RWPE2 (cell line): ENCODE results near the gene MCRIP2.

Source experiments
- ATAC-seq: fragments of 200-7000 bp; cut with Tn5 transposase; 3 replicates; pipeline ENCODE4 v1.9.1; 2021; ENCODE audit warnings: low read depth
- DNase-seq: peaks from one replicate; pipeline ENCODE4 v3.0.0-alpha.2; 2020; ENCODE audit warnings: low spot score
- H3K27ac ChIP-seq: fragments of 450-650 bp; 2 replicates; pipeline ENCODE4 v1.5.1; 2017; ENCODE audit warnings: mild to moderate bottlenecking; ENCODE audit not compliant: poor library complexity, severe bottlenecking
- H3K27me3 ChIP-seq: fragments of 250-450 bp; sonication (Bioruptor Pico); 2 replicates; pipeline ENCODE4 v1.5.1; 2021; ENCODE audit warnings: mild to moderate bottlenecking, moderate library complexity; ENCODE audit not compliant: insufficient read depth, poor library complexity, severe bottlenecking
- H3K36me3 ChIP-seq: fragments of 250-450 bp; sonication (Bioruptor Pico); 2 replicates; pipeline ENCODE4 v1.5.1; 2020; ENCODE audit warnings: low read depth, mild to moderate bottlenecking, moderate library complexity
- H3K4me1 ChIP-seq: fragments of 250-450 bp; sonication (Bioruptor Pico); 2 replicates; pipeline ENCODE4 v1.5.1; 2021; ENCODE audit warnings: mild to moderate bottlenecking, moderate library complexity; ENCODE audit not compliant: insufficient read depth, poor library complexity, severe bottlenecking
- H3K4me3 ChIP-seq: fragments of 250-450 bp; sonication (Bioruptor Pico); 2 replicates; pipeline ENCODE4 v1.5.1; 2021; ENCODE audit warnings: mild to moderate bottlenecking, moderate library complexity; ENCODE audit not compliant: severe bottlenecking
- H3K9me3 ChIP-seq: fragments of 250-450 bp; sonication (Bioruptor Pico); 2 replicates; pipeline ENCODE4 v1.5.1; 2021; ENCODE audit warnings: mild to moderate bottlenecking, moderate library complexity; ENCODE audit not compliant: severe bottlenecking
- TF ChIP-seq, protein P1 (sequence below): fragments of 450-650 bp; IDR thresholded peaks from one replicate; pipeline ENCODE4 v1.5.1; 2017; ENCODE audit warnings: mild to moderate bottlenecking, moderate library complexity; ENCODE audit not compliant: poor library complexity, severe bottlenecking

The MCRIP2 gene

GRCh38 chr16:680625-680945, 39.0 kb downstream of the MCRIP2 start:
- H3K27me3 ChIP-seq = no peaks in the 10 kb centered on the region
- H3K4me3 ChIP-seq = peak overlapping the region; percentile 91
- peak overlapping the region; percentile 72 for H3K27ac ChIP-seq
- peaks cover 31% of the 10 kb centered on the region for H3K36me3 ChIP-seq
- H3K4me1 ChIP-seq = peaks cover 21% of the 10 kb centered on the region
- no peak for DNase-seq
- TF ChIP-seq, protein P1, sequence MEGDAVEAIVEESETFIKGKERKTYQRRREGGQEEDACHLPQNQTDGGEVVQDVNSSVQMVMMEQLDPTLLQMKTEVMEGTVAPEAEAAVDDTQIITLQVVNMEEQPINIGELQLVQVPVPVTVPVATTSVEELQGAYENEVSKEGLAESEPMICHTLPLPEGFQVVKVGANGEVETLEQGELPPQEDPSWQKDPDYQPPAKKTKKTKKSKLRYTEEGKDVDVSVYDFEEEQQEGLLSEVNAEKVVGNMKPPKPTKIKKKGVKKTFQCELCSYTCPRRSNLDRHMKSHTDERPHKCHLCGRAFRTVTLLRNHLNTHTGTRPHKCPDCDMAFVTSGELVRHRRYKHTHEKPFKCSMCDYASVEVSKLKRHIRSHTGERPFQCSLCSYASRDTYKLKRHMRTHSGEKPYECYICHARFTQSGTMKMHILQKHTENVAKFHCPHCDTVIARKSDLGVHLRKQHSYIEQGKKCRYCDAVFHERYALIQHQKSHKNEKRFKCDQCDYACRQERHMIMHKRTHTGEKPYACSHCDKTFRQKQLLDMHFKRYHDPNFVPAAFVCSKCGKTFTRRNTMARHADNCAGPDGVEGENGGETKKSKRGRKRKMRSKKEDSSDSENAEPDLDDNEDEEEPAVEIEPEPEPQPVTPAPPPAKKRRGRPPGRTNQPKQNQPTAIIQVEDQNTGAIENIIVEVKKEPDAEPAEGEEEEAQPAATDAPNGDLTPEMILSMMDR = no peak
- no peaks in the 10 kb centered on the region for H3K9me3 ChIP-seq
- ATAC-seq = no peak

- peaks cover 21% of the 10 kb centered on the region for H3K4me1 ChIP-seq
- H3K36me3 ChIP-seq = peaks cover 36% of the 10 kb centered on the region
- H3K9me3 ChIP-seq = no peaks in the 10 kb centered on the region
- ATAC-seq = no peak
- H3K27ac ChIP-seq = peak overlapping the region; percentile 72
- peak overlapping the region; percentile 91 for H3K4me3 ChIP-seq
- H3K27me3 ChIP-seq = no peaks in the 10 kb centered on the region
- no peak for DNase-seq
- TF ChIP-seq, protein P1 = peak; percentile 27
These were observed 39.5 kb downstream of the MCRIP2 start for GRCh38 chr16:680967-681745.

DNA sequence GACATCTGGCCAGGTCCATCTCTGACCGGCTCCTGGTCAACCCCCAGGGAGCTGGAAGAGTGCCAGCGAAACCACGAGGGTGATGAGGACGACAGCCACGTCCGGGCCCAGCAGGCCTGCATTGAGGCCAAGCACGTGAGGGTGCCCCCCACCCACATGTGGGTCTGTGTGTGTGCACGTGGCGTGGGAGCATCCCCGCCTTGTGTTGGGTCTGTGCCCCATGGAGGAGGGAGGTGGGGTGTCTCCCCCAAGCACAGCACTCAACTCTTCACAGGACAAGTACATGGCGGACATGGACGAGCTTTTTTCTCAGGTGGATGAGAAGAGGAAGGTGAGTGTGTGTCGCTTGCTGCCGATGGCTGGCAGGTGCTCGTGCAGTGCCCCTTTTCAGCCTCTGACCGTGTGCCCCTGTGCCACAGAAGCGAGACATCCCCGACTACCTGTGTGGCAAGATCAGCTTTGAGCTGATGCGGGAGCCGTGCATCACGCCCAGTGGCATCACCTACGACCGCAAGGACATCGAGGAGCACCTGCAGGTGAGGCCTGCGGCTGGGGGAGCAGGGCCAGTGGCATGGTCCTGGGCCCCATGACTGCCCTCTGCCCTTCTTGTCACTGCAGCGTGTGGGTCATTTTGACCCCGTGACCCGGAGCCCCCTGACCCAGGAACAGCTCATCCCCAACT, 40.3 kb downstream of the MCRIP2 start:
- peaks cover 43% of the 10 kb centered on the region for H3K36me3 ChIP-seq
- TF ChIP-seq, protein P1 = no peak
- H3K4me3 ChIP-seq = peak overlapping the region; percentile 91
- peak overlapping the region; percentile 72 for H3K27ac ChIP-seq
- ATAC-seq (no peak), DNase-seq (no peak)
- no peaks in the 10 kb centered on the region for H3K9me3 ChIP-seq
- H3K27me3 ChIP-seq = no peaks in the 10 kb centered on the region
- H3K4me1 ChIP-seq = peaks cover 15% of the 10 kb centered on the region

- H3K36me3 ChIP-seq = peaks cover 44% of the 10 kb centered on the region
- H3K4me1 ChIP-seq = peaks cover 15% of the 10 kb centered on the region
- DNase-seq (no peak), ATAC-seq (no peak)
- H3K27me3 ChIP-seq = no peaks in the 10 kb centered on the region
- peak overlapping the region; percentile 77 for H3K27ac ChIP-seq
- H3K9me3 ChIP-seq = no peaks in the 10 kb centered on the region
- TF ChIP-seq, protein P1 = no peak
- peak overlapping the region; percentile 72 for H3K4me3 ChIP-seq
These were observed 41.1 kb downstream of the MCRIP2 start for GRCh38 chr16:682493-683395.
